Left ventricle myocardium superior (tissue), 1 donor: ENCODE results near the gene CEP95. TPM values are rescaled to one million over a fixed set of nuclear protein-coding genes. Genes with fewer than 3 reads are reported as not detected.

ENCODE experiments used
- ATAC-seq: fragments of 200-7000 bp; cut with Tn5 transposase; one replicate; pipeline ENCODE4 v1.9.1; 2020; ENCODE audit warnings: mild to moderate bottlenecking, moderate library complexity
- DNase-seq: peaks from one replicate; pipeline ENCODE4 v3.0.0-alpha.2; 2020
- intact Hi-C: fragments of 100-400 bp; cut with micrococcal nuclease; formaldehyde crosslinking; loops from one replicate; pipeline ENCODE4 v1.11.0; 2022
- total RNA-seq: library from RNA; stranded (reverse); fragmentation: NEBNext Ultra II Directional; extraction: Animal tissue kit (Norgen Biotek cat#: 25700); gene quantifications from one replicate; pipeline ENCODE4 v1.2.1, GENCODE V29; 2021
- donor health status: DM: no; HTN: yes; CAD: no; lungs with severe emphysema.

CEP95 gene
- total RNA-seq, 1 donor from 2014 or later, result 11.1 TPM

DNA sequence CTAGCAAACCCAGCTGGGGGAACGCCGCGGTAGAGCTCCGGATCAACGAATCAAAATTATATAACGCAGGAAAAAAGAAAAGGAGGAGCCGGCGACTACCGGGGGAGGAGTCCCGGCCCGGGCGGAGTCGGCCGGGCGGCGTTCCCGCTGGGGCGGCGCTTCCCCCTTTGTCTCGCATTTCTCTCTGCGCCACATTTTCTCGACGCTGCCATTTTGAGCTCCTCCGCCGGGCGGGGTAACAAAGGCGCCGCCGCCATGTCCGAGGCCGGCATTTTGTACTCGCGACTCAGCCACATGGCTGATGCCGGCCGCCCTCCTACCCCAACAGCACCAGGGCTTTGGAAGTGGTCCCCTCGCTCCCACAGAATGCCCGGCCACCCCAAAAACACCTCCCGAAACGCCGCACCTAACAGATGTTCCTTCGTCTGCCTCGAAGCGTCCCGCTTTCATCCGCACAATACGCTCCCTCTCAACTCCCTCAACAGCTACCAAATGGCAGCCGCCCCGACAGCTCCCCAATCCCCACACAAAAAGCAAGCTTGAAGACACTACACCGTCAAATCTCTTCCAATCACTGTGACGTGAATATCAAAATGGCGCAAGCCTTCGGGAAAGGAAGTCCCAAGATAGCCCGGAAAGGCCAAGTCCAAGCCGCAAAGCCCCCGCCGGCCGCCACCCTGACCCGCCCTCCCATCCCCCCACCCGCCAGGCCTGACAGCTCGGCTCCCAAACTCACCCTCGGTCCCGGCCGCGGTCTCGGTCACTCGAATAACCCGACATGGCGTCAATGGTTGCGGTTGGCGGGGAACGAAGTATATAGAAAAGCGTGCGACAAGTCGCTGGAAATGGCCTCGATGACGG lies 1.2 kb upstream of the CEP95 start:
- ATAC-seq, result peak; percentile 75
- DNase-seq, result peak; percentile 95
- intact Hi-C loops, result no loop called here

- ATAC-seq (peak; percentile 84), DNase-seq (peak; percentile 98)
- intact Hi-C loops, result no loop called here
These were observed 589 bp upstream of the CEP95 start, which contains the start of gene DDX5 for GRCh38 chr17:64506201-64506575. Gene DDX5, minus strand, starts transcription at chr17:64506289. Its CDS starts 170 bp downstream, at chr17:64506119.

DNA sequence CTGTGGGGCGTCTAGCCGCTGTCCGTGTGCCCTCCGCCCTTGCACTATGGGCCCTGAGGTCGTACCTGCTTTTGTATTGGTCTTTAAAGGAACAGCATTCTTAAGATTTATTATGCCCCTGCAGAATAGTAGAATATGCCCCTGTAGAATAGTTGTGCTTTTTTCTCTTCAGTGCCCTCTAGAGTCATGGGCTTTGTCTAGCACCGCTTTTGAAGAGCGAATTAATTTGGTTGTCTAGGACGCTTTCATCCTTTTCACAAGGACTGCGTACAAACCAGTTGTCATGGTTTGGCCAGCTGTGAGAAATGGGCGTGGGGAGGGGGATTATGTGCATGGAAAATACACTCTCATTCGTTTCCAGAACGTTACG lies 621 bp downstream of the CEP95 start:
- intact Hi-C loops, result no loop called here
- no peak for DNase-seq
- peak; percentile 29 for ATAC-seq

DNA sequence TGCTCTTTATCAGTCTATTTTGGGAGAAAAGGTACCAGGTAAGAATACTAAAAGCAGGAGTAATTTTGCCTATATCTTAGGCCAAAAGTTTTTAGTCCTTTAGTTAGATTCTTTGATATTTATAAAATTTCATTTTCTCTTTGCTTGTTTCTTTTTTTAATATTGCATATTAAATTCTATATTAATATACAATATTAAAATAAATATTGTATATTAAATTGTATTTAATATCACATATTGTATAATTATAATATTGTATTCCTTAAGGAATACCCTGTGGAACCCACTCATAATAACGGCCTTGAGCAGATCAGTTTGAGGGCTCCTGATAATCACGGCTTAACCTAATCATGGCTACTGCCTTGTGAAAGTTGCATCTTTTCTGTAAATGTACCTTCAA lies 1.9 kb downstream of the CEP95 start:
- ATAC-seq (no peak), DNase-seq (no peak)
- intact Hi-C loops, result no loop called here

GRCh38 chr17:64509179-64509578 lies 2.4 kb downstream of the CEP95 start:
- DNase-seq, result no peak
- intact Hi-C loops, result no loop called here
- ATAC-seq, result no peak

DNA sequence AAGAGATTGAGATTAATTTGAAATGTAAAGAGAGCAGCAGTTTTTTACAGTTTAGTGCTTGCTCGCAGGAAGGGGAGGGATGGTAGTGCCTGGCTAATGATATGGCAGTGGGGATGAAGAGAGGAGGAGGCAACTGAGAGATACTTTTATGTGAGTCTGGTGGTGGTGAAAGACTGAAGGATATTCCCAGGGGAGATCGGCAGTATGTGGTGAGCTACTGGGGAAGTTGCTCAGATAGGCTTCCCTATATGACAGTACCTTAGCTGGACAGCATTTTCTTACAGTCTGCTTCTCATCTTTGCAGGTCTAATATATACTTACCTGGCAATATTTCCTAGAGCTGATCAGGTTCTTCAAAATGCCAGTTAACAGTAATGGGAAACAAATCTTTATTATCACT lies 8.6 kb downstream of the CEP95 start:
- intact Hi-C loops, result no loop called here
- no peak for ATAC-seq

GRCh38 chr17:64515829-64516228 lies 9.1 kb downstream of the CEP95 start:
- no peak for DNase-seq
- intact Hi-C loops, result no loop called here
- no peak for ATAC-seq

More for the DNA sequence above, 8.6 kb downstream of the CEP95 start:
- DNase-seq, result no peak

- no peak for ATAC-seq
- intact Hi-C loops, result no loop called here
- DNase-seq, result no peak
These were observed 12.8 kb downstream of the CEP95 start for GRCh38 chr17:64519601-64520000.

DNA sequence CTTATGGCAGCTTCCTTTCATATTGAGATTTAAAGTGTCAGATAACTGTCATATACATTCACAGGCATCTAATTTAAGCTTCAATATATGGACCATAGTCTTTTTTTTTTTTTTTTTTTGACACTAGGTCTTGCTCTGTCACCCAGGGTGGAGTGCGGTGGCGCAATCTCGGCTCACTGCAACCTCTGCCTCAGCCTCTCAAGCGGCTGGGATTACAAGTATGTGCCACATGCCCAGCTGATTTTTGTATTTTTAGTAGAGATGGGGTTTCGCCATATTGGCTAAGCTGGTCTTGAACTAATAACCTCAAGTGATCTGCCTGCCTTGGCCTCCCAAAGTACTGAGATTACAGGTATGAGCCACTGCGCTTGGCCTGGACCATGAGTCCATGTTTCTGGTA lies 13.6 kb downstream of the CEP95 start:
- intact Hi-C loops, result no loop called here
- DNase-seq (no peak), ATAC-seq (no peak)

- ATAC-seq (no peak), DNase-seq (no peak)
- intact Hi-C loops, result no loop called here
These were observed 21.1 kb downstream of the CEP95 start for GRCh38 chr17:64527914-64528313.

- intact Hi-C loops, result no loop called here
- ATAC-seq (no peak), DNase-seq (no peak)
These were observed 22.4 kb downstream of the CEP95 start for GRCh38 chr17:64529221-64529620.

GRCh38 chr17:64531955-64532371 lies 25.2 kb downstream of the CEP95 start:
- ATAC-seq (no peak), DNase-seq (no peak)
- intact Hi-C loops, result no loop called here

GRCh38 chr17:64532409-64532808 lies 25.6 kb downstream of the CEP95 start:
- ATAC-seq (peak; percentile 58), DNase-seq (no peak)
- intact Hi-C loops, result no loop called here

DNA sequence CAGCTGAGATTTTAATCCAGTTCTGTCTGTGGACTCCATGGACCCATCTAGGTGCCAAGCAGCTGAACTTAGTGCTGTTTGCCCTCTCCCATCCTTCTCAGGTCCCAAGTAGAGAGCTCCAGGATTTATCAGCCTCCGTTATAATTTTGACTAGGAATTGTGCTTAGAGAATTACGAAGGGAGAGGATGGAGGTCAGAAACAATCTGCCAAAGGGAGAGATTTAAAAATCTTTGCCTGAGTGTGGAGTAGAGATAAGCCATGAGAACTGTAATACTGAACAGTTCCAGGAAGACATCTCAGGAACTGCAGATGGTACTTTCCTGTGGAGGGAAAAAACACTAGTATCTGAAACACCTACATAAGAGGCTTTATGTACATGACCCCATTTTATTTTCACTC lies 27.0 kb downstream of the CEP95 start:
- intact Hi-C loops, result no loop called here
- no peak for DNase-seq
- no peak for ATAC-seq

DNA sequence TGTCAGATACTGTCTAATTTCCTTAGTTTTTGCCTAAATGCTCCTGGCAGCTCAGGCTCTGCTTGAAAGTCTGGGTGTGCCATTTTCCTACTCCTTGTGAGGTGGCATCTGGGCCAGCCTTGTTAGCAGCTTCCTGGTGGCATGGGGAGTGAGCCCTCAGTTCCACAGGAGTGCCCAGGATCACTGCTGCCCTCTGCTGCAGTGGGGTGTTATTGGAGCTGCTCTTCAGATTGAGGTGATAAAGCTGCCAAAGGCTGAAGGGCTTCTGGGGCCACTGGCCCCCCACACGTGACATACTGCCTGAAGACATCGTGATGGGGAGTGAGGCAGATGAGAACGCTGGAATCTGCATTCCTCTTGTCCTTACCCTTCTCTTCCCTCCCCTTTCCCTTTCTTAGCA lies 27.4 kb downstream of the CEP95 start:
- intact Hi-C loops, result no loop called here
- no peak for DNase-seq
- no peak for ATAC-seq

GRCh38 chr17:64535357-64535756 lies 28.6 kb downstream of the CEP95 start:
- intact Hi-C loops, result no loop called here
- DNase-seq, result no peak
- ATAC-seq, result no peak

GRCh38 chr17:64536913-64537312 lies 30.1 kb downstream of the CEP95 start:
- DNase-seq (no peak), ATAC-seq (no peak)
- intact Hi-C loops, result no loop called here

DNA sequence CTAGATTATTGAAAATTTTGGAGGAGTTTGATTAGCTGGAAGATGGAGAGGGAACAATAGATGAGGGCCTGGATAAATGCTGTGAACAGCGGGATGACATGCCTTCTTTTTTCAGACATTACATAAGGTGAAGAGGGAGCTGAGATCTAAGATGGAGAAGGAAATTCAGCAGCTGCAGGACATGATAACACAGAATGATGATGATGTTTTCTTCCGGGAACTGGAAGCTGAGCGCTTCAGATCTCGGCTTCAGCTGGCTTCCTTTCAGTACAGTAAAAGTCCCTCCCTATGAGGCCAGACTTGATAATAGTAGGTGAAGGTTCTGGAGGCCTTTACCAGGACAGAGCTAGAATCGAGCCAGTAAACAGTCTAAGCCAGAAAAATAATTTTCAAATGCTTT lies 30.7 kb downstream of the CEP95 start:
- ATAC-seq (no peak), DNase-seq (no peak)
- intact Hi-C loops, result no loop called here

GRCh38 chr17:64538508-64539130 lies 31.8 kb downstream of the CEP95 start:
- intact Hi-C loops, result no loop called here
- DNase-seq (no peak), ATAC-seq (peak; percentile 53)

DNA sequence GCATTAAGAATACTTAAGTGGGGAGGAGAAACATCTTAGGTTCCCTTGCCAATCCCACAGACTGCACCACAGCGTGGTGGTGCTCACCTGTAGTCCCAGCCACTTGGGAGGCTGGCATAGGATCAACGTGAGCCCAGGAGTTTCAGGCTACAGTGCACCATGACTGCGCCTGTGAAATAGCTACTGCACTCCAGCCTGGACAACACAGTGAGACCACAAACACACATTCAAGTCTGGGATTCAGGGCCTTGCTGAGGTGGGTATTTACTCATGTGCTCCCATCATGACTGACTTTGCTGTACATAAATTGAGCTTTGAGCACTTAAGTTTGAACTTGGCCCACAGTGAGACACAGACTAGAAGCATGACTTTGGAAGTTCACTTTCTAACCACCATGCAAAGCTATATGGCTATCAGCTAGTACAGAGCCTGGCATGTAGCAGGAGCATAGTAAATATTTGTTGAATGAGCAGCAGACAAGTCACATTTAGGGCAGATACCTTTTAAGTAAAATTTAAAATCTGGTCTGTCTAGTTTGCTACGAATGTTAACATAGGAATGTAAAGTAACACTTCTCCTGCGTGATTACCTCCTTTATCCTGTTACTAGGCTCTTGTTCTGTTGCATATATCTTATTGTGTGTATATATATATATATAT lies 33.5 kb downstream of the CEP95 start:
- ATAC-seq (no peak), DNase-seq (no peak)
- intact Hi-C loops, result no loop called here
